Measurements from ENCODE around the gene DYNLT2. TPM values are rescaled to one million over a fixed set of nuclear protein-coding genes. Genes with fewer than 3 reads are reported as not detected.

The DYNLT2 gene
- total RNA-seq, 1 experiment from 2014 or later, result 0.76 TPM

DNA sequence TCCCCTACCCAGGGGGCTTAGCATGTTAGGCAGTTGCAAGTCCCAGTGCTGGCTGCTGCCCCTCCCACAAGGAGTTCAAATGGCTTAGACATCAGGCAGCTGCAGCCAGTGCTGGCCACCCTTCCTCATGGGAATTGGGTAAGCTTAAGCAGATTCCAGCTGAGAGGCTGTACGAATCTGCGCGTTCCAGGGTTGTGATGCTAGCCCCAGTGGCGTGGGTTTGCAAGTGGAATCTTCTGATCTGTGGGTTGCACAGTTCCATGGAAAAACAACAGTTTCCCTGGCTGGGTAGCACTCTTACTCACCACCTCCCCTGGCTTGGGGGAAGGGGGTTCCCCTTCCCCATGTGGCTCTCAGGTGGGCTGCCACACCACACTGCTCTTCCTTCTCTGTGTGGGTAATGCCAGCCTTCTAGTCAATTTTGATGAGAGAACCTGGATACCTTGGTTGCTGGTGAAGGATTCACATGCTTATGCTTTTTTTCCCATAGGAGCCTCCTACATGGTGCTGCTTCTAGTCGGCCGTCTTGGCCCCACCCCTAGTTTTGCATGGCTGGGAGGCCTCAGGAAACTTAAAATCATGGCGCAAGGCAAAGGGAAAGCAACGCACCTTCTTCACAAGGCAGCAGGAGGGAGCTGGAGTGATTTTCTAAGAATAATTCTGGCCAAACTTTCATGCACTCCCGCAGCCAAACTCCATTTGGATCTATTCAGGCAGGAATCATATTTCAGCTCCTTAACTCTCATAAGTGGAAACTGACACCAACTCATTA lies 13.0 kb downstream of the DYNLT2 start:
- DNase-seq (ENCODE audit: low read depth), result no peak

DNA sequence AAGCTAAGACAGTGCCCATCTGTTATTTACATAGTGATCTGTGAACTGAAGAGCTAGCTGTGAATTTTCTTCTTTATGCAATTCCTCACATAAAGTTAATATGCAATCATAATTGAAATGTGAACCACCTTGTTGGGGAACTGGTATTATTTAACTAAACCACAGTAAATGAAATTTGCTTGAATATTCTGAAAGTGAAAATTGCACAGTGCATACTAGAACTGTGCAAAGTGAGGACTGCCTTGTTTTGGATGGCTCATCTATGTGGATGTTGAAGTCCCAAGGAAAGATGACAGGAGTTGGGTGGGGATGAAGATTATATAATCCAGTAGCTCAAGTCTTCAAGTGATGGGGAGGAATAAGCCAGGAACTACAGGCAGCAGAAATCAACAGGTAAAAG lies 21.4 kb downstream of the DYNLT2 start:
- no peak for DNase-seq (ENCODE audit: low read depth)

DNA sequence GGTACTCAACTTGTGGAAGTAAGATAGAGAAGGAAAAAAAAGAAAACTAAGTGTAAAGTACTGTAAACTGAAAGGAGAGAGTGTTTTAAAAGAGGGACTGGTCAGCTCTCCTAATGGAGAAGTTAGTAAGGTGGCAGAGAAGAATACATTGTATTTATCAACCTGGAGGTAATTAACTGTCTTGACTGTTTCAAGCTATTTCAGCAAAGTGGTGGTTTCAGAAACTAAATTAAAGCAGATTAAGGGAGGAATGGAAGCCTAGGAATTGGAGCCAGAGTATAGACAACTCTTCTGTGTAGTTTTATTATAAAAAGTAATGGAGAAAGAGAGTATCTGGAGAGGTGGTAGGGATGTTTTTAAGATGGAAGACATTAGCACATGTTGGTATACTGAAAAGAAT lies 24.4 kb downstream of the DYNLT2 start:
- DNase-seq (ENCODE audit: low read depth), result no peak

DNA sequence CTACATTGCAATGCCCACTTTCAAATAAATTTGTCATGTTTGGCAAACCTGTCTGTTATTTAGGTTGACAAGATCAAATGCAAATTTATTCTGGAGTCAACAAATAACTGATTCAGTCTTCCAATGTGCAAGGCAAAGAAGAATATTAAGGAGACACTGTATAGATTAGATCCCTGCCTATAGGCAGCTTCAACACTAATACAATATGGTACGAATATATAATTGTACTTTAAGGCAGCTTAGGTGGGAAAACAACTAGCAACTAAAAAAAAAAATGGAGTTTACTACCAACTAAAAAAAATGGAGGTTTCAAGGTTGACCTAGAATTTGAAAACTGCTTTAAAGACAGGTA lies 25.3 kb downstream of the DYNLT2 start:
- no peak for DNase-seq (ENCODE audit: low read depth)

DNA sequence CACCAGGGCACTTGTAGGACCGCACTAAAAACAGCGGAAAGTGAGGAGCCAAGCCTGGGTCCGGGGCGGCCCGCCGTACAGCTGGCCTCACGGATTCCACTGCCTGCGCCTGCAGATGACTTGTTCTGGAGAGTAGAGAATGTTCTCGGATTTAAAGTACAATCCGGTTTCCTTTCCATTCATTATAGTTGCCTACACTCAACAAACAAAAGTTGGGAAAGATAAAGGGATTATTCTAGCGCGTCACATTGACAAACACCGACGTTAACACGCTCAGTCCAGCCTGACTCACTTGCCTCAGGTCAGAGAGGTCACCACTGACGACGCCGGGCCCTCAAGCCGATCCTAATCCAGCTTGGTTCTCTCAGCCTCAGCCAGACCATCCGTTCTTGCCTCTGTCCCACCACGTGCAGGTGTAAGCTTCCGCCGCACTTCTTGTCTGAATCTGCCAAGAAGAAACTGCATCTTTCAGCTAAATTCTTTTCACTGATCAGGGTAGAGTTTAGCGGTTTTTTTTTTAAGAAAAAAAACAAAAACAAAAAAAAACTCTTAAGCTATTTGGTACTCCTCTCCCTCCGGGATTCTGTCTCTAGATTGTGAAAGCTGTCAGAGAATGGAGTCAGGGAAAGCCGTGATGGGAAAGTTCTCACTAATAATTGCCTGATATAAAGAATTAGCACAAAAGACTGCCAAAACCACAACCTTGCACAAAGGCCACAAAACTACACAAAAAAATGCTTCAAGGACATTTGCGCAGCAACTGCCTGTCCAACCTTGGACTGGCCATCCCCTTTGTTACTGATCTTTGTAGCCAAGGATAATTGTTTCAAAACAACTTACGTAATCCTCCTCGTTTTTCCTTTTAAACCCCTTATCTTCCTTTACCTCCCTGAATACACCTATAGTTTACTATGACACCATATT lies 26.0 kb downstream of the DYNLT2 start:
- DNase-seq (ENCODE audit: low read depth), result peak; percentile 84

DNA sequence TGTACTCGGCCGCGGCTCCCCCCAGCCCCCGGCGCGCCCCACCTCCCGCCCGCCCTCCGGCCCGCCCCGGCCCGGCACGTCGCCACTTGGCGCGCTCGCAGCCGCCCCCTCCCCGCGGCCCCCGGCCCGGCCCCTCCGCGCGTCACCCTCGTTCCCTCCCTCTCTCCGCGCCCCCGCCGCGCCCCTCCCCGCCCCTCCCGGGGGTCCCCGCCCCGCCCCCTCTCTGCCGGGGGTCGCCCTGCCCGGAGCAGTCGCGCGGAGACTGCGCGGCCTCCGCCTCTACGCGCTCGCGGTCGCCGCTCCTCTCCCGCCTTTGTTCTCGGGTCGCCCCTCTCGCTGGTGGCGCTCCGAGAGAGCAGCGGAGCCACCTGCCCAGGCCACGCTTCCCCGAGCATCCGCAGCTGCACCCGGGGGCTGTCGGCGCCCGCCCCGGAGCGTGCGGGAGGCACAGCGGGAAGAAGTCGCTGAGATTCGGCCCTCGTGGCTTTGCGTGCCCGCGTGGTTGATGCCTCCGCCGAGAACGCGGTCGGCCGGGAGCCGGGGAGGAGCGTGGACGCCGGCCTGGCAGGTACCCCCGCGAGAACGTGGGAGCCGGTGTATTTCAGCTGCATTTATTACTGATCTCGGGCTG lies 26.8 kb downstream of the DYNLT2 start, which contains the start of gene PHF10:
Gene PHF10, minus strand, starts transcription at position 7 of the 631 bp plus-strand sequence. CDS start 569 bp downstream, outside the sequence.
- DNase-seq (ENCODE audit: low read depth), result peak; percentile 34

DNA sequence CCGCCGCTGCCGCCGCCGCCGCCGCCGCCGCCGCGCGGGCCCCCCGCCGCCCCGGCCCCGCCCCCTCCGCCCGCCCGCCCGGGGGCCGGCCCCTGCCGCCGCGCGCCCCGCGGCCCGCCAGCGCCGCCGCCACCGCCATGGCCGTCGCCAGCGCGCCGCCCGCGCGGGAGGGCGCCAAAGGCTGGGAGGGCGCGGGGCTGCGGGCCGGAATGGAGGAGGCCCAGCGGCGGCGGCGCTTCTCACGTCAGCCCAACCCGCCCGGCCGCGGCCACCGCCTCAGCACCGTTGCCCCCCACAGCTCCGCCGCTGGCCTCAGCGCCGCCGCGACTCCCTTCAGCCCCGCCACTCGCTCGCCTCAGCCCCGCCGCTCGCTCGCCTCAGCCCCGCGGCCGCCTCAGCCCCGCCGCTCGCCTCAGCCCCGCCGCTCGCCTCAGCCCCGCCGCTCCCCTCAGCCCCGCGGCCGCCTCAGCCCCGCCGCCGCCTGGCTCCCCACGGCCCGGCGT lies 27.3 kb downstream of the DYNLT2 start:
- peak; percentile 27 for DNase-seq (ENCODE audit: low read depth)

DNA sequence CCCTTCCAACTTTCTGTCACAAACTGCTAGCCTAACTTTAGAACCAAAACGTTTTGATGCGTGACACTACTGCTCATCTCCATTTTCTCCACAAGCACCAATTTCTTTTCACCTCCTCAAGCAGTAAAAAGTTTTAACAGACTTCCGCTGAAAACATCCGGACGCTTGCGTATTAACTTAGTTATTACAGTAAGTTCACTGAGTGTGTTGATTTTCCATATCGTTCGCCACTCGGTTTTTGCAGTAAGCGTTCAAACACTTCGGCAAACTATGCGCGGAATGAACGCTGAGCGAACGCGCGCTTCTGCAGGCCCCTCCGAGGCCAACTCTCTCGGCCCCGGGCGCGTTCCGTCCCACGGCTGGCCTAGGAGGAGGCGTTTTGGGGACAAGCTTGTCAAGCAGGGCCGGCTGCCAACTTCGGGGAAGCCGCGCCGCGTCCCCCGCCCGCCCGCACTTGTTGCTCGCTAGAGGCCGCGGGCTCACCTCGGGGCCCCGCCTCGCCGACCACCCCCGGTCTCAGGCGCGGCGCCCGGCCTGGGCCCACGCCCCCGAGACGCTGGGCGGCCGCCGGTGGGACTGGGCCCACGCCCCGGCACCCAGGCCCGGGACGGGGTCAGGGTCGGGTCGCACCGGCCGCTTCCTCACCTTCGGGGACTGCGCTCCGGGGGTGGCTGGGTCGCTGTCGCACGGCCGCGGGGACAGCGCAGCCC lies 28.0 kb downstream of the DYNLT2 start:
- peak; percentile 67 for DNase-seq (ENCODE audit: low read depth)

DNA sequence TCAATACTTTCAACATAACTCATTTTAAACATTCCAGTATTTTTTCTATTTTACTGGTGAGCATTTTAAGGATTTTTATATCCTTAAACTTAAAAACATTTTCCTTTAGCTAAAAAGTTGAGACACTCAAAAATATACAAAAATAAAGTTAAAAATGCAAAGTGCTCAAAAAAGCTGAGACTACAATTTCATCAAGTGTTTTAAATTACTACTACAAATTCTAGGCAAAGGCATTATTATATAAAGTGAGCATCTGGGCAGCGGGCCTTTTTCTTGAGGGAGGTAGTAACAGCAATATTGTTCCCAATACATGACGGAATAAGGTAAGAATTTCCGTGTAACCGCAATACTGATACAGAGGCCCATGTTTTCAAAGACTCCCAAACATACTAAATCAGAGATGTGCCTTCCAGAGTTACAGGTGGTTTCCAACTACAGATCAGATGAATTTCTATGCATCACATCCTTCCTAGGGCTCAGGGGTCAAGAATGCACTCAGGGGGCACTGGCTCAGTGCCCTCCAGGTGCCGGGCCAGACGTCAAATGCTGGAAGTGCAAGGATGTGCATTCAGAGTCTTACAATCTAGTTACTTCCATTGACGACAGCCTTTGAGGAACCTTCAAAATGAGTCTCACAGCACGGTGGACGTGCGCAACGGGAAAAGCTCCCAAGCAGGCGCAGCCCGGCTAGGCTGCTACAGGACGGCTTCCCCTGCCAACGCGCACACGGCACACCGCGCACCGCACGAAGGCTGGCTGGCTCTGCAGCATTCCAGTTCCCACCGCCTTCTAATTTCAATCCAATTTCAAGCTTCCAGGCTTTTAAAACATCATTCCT lies 28.8 kb downstream of the DYNLT2 start:
- DNase-seq (ENCODE audit: low read depth), result peak; percentile 89

DNA sequence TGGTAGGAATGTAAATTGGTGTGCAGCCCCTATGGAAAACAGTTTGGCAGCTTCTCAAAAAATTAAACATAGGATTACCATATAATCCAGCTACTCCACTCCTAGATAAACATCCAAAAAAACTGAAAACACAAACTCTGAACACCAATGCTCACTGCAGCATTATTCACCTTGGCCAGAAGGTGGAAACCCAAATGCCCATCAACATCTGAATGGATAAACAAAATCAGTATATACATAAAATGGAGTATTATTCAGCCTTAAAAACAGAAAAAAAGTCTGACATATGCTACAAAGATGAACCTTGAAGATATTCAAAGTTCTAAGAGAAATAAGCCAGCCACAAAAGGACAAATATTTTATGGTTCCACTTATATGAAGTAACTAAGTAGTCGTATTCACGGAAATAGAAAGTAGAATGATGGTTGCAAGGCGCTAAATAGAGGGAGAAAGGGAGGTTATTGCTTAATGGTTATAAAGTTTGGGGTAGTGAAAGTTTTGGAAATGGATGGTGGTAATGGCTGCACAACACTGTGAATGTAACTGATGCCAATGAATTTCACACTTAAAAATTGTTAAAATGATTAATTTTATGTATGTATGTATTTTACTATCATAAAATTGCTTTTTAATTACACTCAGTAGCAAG lies 31.0 kb downstream of the DYNLT2 start:
- no peak for DNase-seq (ENCODE audit: low read depth)

DNA sequence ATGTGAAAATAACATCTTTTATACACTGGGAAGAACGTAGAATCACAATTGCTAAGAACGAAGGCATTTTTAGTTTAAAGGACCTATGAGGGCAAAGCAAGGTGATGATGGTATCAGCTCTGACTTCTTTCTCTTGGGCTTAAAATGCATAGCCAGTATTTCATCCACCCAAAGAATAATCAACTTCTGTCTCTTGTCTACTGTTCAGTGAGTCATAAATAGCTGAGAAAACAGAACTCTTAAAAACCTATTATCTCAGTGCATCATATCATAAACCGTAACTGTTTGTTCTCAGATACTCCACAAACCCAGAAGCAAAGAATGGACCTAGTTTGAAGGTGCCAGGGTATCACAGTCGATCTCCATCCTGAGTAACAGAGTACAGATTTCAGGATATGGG lies 32.3 kb downstream of the DYNLT2 start:
- peak; percentile 11 for DNase-seq (ENCODE audit: low read depth)

DNA sequence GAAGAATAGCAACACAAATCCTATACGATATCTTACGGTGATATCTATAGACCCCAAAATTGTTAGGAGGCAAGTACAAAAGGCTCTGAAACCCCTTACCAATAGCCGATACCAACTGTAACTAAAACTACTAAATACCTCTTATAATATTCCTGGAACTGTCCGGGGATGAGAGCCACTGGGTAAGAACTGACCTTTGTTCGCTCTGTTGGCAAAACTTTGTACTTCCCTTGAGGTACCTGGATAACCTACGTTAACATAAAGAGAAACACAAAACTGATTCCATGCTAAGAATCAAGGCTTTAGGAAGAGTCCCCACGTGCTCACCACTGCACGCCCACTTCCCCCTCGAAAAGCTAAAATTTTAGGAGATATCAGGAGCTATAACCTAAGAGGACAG lies 36.8 kb downstream of the DYNLT2 start:
- no peak for DNase-seq (ENCODE audit: low read depth)

DNA sequence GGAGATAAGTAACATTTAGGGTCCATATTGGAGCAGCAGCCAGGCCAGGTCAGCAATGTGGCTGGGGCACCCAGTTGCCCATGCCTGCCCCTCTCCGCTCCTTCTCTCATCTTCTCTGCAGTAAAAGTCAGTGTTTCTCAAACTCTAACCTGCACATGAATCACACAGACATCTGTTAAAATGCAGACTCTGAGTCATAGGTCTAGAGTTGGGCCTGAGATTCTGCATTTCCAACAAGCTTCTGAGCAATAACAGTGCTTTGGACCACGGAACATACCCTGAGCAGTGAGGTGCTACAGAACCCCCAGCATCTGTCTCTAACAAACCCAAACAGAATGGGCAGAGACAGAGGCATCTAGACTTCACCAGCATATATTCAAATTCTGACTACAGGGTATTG lies 37.2 kb downstream of the DYNLT2 start:
- no peak for DNase-seq (ENCODE audit: low read depth)

DNA sequence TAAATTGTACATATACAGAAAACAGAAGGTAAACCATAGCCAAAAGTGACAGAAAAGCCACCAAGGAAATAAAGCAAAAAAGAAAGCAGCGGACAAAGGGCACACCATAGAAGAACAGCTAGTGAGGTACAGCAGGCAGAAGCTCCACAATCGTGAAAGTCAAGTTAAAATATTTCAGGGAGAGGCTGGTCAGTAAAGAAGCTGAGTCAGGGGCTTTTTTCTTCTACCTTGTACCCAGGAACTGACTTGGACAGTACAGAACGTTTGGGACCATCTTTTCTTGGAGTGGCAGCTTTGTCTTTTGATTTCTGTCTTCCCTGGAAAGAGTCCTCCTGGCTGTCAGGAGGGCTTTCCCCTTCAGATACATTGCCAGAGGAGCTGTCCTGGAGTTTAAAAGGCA lies 41.4 kb downstream of the DYNLT2 start:
- no peak for DNase-seq (ENCODE audit: low read depth)

DNA sequence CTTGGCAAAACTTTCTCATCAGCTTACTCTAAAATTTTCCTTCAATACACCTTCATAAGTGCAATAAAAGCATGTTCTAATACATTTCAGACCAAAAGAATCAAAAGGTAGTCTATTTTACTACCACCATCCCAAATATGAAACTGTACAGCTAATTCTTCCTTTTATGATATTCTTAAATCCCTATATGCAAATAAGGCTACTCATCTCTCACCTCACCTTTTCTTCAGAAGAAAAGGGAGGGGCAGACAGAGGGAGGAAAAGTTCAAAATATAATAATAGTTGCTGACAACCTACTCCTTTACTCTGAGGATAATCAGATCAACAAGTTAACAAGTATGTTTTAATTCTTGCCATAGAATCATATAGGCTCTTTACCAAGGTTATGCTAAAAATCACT lies 42.1 kb downstream of the DYNLT2 start:
- DNase-seq (ENCODE audit: low read depth), result no peak

DNA sequence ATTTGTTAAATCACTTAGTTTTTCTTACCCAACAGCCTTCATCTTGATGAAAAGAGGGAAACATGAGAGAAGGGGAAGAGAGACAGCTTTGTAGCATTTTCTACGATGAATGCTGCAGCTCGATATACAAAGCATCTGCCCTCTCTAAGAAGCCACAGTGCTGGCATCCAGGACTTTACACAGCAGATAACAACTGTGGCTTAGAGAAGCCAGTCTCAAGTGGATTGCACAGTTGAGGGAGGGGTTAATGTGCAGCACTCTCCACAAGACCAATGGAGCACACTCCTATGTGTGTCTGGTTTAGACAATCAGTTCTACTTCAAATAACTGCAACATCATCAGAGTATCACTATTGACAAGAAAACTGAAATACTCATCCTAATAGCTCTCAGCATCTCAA lies 43.6 kb downstream of the DYNLT2 start:
- DNase-seq (ENCODE audit: low read depth), result no peak

DNA sequence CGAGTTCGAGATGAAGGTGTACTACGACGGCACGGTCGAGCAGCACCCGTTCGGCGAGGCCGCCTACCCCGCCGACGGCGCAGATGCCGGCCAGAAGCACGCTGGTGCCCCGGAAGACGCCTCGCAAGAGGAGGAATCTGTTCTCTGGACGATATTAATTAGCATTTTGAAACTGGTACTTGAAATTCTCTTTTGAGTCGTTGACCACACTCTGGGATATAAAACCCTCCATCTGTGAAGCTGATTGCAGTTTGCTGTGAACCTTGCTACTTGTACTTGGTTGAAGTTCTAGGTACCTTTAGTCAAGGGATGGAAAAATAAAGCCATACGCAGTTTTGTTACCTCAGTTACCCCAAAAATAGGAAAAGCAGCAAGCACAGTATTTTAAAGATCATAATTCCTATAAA lies 48.5 kb downstream of the DYNLT2 start:
- DNase-seq (ENCODE audit: low read depth), result no peak

DNA sequence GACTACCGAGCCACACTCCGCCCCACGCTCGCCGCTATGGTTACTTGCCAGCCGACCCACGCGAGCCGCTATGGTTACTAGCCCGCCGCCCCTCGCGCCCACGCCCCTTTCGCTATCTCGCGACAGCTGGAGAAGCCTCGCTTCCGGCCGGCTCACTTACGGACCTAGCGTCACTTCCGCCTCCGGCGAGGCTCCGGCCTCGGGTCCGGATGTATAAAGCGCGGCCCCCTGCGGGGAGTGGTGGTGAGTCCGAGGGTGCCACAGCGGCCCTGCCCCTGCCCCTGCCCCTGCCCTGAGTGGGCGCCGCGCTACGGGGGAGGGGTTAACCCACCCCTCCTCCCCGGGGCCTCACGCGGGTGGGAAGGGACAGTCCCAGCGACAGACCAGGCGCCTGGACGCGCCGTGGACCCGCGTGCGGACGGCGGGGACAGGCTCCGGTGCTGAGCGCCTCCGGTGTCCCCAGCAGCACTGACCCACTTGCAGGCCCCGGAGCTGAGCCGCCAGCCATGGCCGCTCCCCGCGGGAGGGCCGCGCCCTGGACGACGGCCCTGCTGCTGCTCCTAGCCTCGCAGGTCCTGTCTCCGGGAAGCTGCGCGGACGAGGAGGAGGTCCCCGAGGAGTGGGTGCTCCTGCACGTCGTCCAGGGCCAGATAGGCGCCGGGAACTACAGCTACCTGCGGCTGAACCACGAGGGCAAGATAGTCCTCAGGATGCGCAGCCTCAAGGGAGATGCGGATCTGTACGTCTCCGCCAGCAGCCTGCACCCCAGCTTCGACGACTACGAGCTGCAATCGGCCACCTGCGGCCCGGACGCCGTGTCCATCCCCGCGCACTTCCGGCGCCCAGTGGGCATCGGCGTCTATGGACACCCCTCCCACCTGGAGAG lies 49.2 kb downstream of the DYNLT2 start, which contains the start of the genes C6orf120 and WDR27:
Gene C6orf120, plus strand, starts transcription at position 173 of the 886 bp plus-strand sequence. Its CDS starts 334 bp downstream, at position 507.
Gene WDR27, minus strand, starts transcription at position 76 of the 886 bp plus-strand sequence. CDS start 13,024 bp downstream, outside the sequence.
- DNase-seq (ENCODE audit: low read depth), result peak; percentile 97
